PC-3 (cell line): ENCODE results near the gene FAM83E. TPM values are rescaled to one million over a fixed set of nuclear protein-coding genes. Genes with fewer than 3 reads are reported as not detected.

Experiments used
- ATAC-seq: fragments of 200-7000 bp; cut with Tn5 transposase; 2 replicates; pipeline ENCODE4 v1.9.1; 2020; ENCODE audit warnings: mild to moderate bottlenecking, moderate library complexity
- BruUV-seq: library from RNA; stranded (reverse); fragments of 400-500 nt; replicated peaks from 2 replicates; lab custom pipeline; 2021; lab: Mats Ljungman, UMichigan
- CTCF ChIA-PET: fragments of 300-600 bp; sonication (Branson Sonifier 250); formaldehyde crosslinking; loops from one replicate; lab custom pipeline; 2022; ENCODE audit warnings: antibody characterized with exemption; lab: Charles Lee
- POLR2A ChIA-PET: fragments of 300-600 bp; sonication (Branson Sonifier 250); formaldehyde crosslinking; loops from one replicate; lab custom pipeline; 2022; ENCODE audit warnings: antibody characterized with exemption; ENCODE audit not compliant: unreplicated experiment; lab: Charles Lee
- DNase-seq: peaks from one replicate; pipeline ENCODE4 v3.0.0-alpha.2; 2015
- H2AFZ ChIP-seq: fragments of 300-600 bp; sonication (generic); 2 replicates; pipeline ENCODE4 v1.6.0; 2016; ENCODE audit warnings: antibody characterized with exemption, low read length
- H3F3A ChIP-seq: fragments of 300-600 bp; sonication (generic); one replicate; pipeline ENCODE4 v1.6.0; 2017; ENCODE audit warnings: antibody characterized with exemption, low read length, control low read depth, mild to moderate bottlenecking; ENCODE audit not compliant: unreplicated experiment
- H3K27ac ChIP-seq: fragments of 300-600 bp; sonication (generic); 2 replicates; pipeline ENCODE4 v1.5.1; 2016; ENCODE audit warnings: mild to moderate bottlenecking, low read length
- H3K27me3 ChIP-seq: fragments of 300-600 bp; sonication (generic); 2 replicates; pipeline ENCODE4 v1.6.1; 2016; ENCODE audit warnings: low read length, mixed read lengths
- H3K36me3 ChIP-seq: fragments of 300-600 bp; sonication (generic); 2 replicates; pipeline ENCODE4 v1.6.1; 2016; ENCODE audit warnings: low read depth, mixed run types, low read length, mixed read lengths
- H3K4me1 ChIP-seq: fragments of 300-600 bp; sonication (generic); 2 replicates; pipeline ENCODE4 v1.5.1; 2016; ENCODE audit warnings: low read length; ENCODE audit not compliant: insufficient read depth
- H3K4me2 ChIP-seq: fragments of 300-600 bp; sonication (generic); 2 replicates; pipeline ENCODE4 v1.6.0; 2016; ENCODE audit warnings: low read length
- H3K4me3 ChIP-seq: fragments of 300-600 bp; sonication (generic); 2 replicates; pipeline ENCODE4 v1.5.1; 2016; ENCODE audit warnings: mild to moderate bottlenecking, low read length, mixed read lengths
- H3K79me2 ChIP-seq: fragments of 300-600 bp; sonication (generic); 2 replicates; pipeline ENCODE4 v1.6.1; 2017; ENCODE audit warnings: low read length, mixed read lengths
- H3K9ac ChIP-seq: fragments of 300-600 bp; sonication (generic); 2 replicates; pipeline ENCODE4 v1.6.0; 2016; ENCODE audit warnings: mild to moderate bottlenecking, low read length
- H3K9me2 ChIP-seq: fragments of 300-600 bp; sonication (generic); replicated peaks from 2 replicates; pipeline ENCODE4 v1.6.1; 2016; ENCODE audit warnings: mixed run types, low read length, mixed read lengths
- H3K9me3 ChIP-seq: fragments of 300-600 bp; sonication (generic); 2 replicates; pipeline ENCODE4 v1.6.1; 2016; ENCODE audit warnings: low read length, mixed read lengths
- H4K20me1 ChIP-seq: fragments of 300-600 bp; sonication (generic); 2 replicates; pipeline ENCODE4 v1.6.1; 2016; ENCODE audit warnings: low read length, mixed read lengths
- EZH2 ChIP-seq: fragments of 300-600 bp; sonication (generic); IDR thresholded peaks from one replicate; pipeline ENCODE4 v1.6.1; 2017; ENCODE audit warnings: antibody characterized with exemption, mild to moderate bottlenecking, low read length; ENCODE audit not compliant: unreplicated experiment
- EZH2phosphoT487 ChIP-seq: fragments of 300-600 bp; sonication (generic); IDR thresholded peaks from 2 replicates; pipeline ENCODE4 v1.6.1; 2018; ENCODE audit warnings: mild to moderate bottlenecking, antibody characterized with exemption, low read length, borderline replicate concordance
- intact Hi-C: fragments of 100-400 bp; cut with micrococcal nuclease; formaldehyde crosslinking; loops from 2 replicates; pipeline ENCODE4 v1.9.0; 2023
- total RNA-seq: library from RNA; depleted of rRNA; stranded (reverse); fragments of >200 nt; gene quantifications from 2 replicates; pipeline ENCODE4 v1.2.3, GENCODE V29; 2014; rRNA removed
- TF ChIP-seq, protein P1 (sequence below): fragments of 300-600 bp; sonication (generic); conservative IDR thresholded peaks from 2 replicates; pipeline ENCODE4 v1.5.1; 2017; ENCODE audit warnings: antibody characterized with exemption, low read depth, mild to moderate bottlenecking, low read length

Gene FAM83E
- total RNA-seq, 1 experiment from 2014 or later = 4.6 TPM

DNA sequence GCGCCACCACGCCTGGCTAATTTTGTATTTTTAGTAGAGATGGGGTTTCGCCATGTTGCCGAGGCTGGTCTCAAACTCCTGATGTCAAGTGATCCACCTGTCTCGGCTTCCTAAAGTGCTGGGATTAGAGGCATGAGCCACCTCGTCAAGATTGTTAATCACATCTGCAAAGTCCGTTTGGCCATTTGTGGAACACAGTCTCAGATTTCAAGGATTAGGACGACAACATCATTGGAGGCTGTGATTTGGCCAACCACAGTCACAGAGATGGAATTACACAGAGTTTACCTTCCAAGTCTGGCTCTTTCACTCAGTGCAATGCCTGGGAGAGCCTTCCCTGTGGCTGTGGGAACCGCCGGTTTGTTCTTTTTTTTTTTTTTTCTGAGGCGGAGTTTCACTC is 45.1 kb downstream of the FAM83E start:
- POLR2A ChIA-PET = no interaction called here

DNA sequence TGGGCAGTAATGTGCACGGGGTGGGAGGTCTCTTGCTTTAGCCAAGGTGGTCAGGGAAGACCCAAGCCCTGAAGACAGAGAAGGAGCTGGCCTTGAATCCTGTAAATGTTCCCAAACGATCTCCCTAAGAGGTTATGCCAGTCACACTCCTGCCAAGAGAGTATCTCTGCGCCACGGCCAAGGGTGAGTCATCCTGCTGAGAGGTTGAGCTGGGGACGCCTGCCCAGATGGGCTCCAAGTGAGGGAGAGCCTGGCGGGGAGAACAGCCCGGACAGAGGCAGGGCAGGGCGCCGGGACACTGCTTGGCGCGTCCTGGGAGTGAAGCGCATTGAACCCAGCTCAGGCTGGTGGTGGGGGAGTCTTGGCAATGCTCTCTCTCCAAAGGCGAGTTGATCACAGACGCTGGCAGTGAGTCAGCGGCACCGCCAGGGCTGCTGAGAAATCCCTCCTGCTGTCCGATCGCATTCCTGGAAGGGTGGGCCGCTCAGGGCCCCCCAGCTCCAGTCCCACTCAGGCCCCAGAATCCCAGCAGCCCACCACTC is 46.5 kb downstream of the FAM83E start:
- no peaks in the 10 kb centered on the region for H3K36me3 ChIP-seq
- intact Hi-C loops = no loop called here
- H3K9me3 ChIP-seq = no peaks in the 10 kb centered on the region
- H4K20me1 ChIP-seq = no peaks in the 10 kb centered on the region
- H3K27me3 ChIP-seq = no peaks in the 10 kb centered on the region
- ChIA-PET CTCF (interaction anchor here (0.6 kb wide), 1 partner anchor 12 kb away, joined by 4 read pairs; no protein-coding TSS in a partner anchor), POLR2A (interaction anchor here (0.5 kb wide), 1 partner anchor 10 kb away, joined by 6 read pairs; no protein-coding TSS in a partner anchor)
- ATAC-seq = peak; percentile 99
- DNase-seq = peak; percentile 83
- BruUV-seq = no TSS peak
- peak overlapping the region; percentile 43 for H3K27ac ChIP-seq
- H2AFZ ChIP-seq = peak overlapping the region; percentile 71
- no peaks in the 10 kb centered on the region for H3F3A ChIP-seq
- H3K9me2 ChIP-seq = no peaks in the 10 kb centered on the region
- H3K4me3 ChIP-seq = peak overlapping the region; percentile 54; the same call in 1 of the 2 replicates
- peak overlapping the region; percentile 25 for H3K9ac ChIP-seq
- H3K4me1 ChIP-seq = peaks cover 18% of the 10 kb centered on the region
- peak overlapping the region; percentile 81 for H3K4me2 ChIP-seq
- TF ChIP-seq EZH2phosphoT487 (no peak), EZH2 (no peak)
- TF ChIP-seq, protein P1, sequence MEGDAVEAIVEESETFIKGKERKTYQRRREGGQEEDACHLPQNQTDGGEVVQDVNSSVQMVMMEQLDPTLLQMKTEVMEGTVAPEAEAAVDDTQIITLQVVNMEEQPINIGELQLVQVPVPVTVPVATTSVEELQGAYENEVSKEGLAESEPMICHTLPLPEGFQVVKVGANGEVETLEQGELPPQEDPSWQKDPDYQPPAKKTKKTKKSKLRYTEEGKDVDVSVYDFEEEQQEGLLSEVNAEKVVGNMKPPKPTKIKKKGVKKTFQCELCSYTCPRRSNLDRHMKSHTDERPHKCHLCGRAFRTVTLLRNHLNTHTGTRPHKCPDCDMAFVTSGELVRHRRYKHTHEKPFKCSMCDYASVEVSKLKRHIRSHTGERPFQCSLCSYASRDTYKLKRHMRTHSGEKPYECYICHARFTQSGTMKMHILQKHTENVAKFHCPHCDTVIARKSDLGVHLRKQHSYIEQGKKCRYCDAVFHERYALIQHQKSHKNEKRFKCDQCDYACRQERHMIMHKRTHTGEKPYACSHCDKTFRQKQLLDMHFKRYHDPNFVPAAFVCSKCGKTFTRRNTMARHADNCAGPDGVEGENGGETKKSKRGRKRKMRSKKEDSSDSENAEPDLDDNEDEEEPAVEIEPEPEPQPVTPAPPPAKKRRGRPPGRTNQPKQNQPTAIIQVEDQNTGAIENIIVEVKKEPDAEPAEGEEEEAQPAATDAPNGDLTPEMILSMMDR = no peak
- no peaks in the 10 kb centered on the region for H3K79me2 ChIP-seq

More for the DNA sequence above, 45.1 kb downstream of the FAM83E start:
- Histone ChIP-seq H3K4me3 (no peak overlapping the region), H3K79me2 (no peaks in the 10 kb centered on the region), H3K27me3 (no peaks in the 10 kb centered on the region), H4K20me1 (no peaks in the 10 kb centered on the region), H3K9me3 (no peaks in the 10 kb centered on the region), H2AFZ (no peak overlapping the region), H3K9me2 (no peaks in the 10 kb centered on the region), H3K36me3 (no peaks in the 10 kb centered on the region), H3K27ac (no peak overlapping the region), H3K9ac (no peak overlapping the region), H3F3A (no peaks in the 10 kb centered on the region), H3K4me1 (peaks cover 15% of the 10 kb centered on the region), H3K4me2 (no peak overlapping the region)
- intact Hi-C loops = no loop called here
- ATAC-seq = no peak
- DNase-seq = no peak
- TF ChIP-seq, protein P1 = no peak
- TF ChIP-seq EZH2 (no peak), EZH2phosphoT487 (no peak)
- no TSS peak for BruUV-seq
- CTCF ChIA-PET = no interaction called here

DNA sequence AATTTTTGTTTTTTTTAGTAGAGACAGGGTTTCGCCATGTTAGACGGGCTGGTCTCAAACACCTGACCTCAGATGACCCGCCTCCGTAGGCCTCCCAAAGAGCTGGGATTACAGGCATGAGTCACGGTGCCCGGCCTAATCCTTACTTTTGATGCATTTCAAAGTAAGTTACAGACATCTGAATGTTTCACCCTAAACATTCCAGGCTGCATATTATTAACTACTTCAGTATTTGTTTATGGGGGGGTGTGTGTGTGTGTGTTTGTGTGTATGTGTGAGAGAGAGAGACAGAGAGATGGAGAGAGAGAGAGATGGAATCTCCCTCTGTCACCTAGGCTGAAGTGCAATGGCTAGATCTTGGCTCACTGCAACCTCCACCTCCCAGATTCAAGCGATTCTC is 49.8 kb downstream of the FAM83E start:
- TF ChIP-seq EZH2phosphoT487 = no peak
- TF ChIP-seq EZH2 = no peak
- H3K36me3 ChIP-seq = no peaks in the 10 kb centered on the region
- peak overlapping the region; percentile 9; the same call in 1 of the 2 replicates for H2AFZ ChIP-seq
- H3K27me3 ChIP-seq = no peaks in the 10 kb centered on the region
- ATAC-seq = peak; percentile 39
- no peak overlapping the region for H3K27ac ChIP-seq
- no peaks in the 10 kb centered on the region for H3F3A ChIP-seq
- H3K4me1 ChIP-seq = peaks cover 18% of the 10 kb centered on the region
- DNase-seq = peak; percentile 57
- no peaks in the 10 kb centered on the region for H3K79me2 ChIP-seq
- no peak overlapping the region for H3K9ac ChIP-seq
- intact Hi-C loops = no loop called here
- POLR2A ChIA-PET = no interaction called here
- H3K9me3 ChIP-seq = no peaks in the 10 kb centered on the region
- H4K20me1 ChIP-seq = no peaks in the 10 kb centered on the region
- H3K4me3 ChIP-seq = no peak overlapping the region
- no peak overlapping the region for H3K4me2 ChIP-seq
- BruUV-seq = no TSS peak
- no peaks in the 10 kb centered on the region for H3K9me2 ChIP-seq
- CTCF ChIA-PET = no interaction called here

Other genes with a start within 250 kb of the FAM83E start
- gene KDELR1, start 223.5 kb downstream of the FAM83E start, total RNA-seq = 90.2 and 101 TPM in 2 replicates
- 0.51 and 1.0 TPM in 2 replicates for gene GRIN2D, start 221.4 kb downstream of the FAM83E start, total RNA-seq
- gene GRWD1, start 169.1 kb downstream of the FAM83E start, total RNA-seq = 33.2 and 46.7 TPM in 2 replicates
- 1.4 and 2.2 TPM in 2 replicates for gene KCNJ14, start 159.5 kb downstream of the FAM83E start, total RNA-seq
- gene CYTH2, start 145.7 kb downstream of the FAM83E start, total RNA-seq = 50.5 and 58.6 TPM in 2 replicates
- gene LMTK3, start 103.2 kb downstream of the FAM83E start, total RNA-seq = 4.8 and 8.3 TPM in 2 replicates
- 4.8 and 6.7 TPM in 2 replicates for gene SULT2B1, start 62.9 kb downstream of the FAM83E start, total RNA-seq
- gene SPACA4, start 8.3 kb downstream of the FAM83E start, total RNA-seq = not detected in 2 replicates
- gene RPL18, start 4.1 kb upstream of the FAM83E start, total RNA-seq = 1,237 and 1,503 TPM in 2 replicates
- gene SPHK2, start 4.4 kb upstream of the FAM83E start, total RNA-seq = 8.5 and 8.6 TPM in 2 replicates
- 9.0 and 12.2 TPM in 2 replicates for gene DBP, start 22.3 kb upstream of the FAM83E start, total RNA-seq
- 0.63 and 4.1 TPM in 2 replicates for gene CA11, start 31.1 kb upstream of the FAM83E start, total RNA-seq
- gene NTN5, start 57.9 kb upstream of the FAM83E start, total RNA-seq = 0.18 and 0.81 TPM in 2 replicates
- gene FUT2, start 80.9 kb upstream of the FAM83E start, total RNA-seq = 0.69 TPM in 1 of 2 replicates, not detected in the other
- 0.18 and 0.40 TPM in 2 replicates for gene MAMSTR, start 104.6 kb upstream of the FAM83E start, total RNA-seq
- gene RASIP1, start 125.5 kb upstream of the FAM83E start, total RNA-seq = 0.40 and 0.51 TPM in 2 replicates
- not detected in 2 replicates for gene IZUMO1, start 131.8 kb upstream of the FAM83E start, total RNA-seq
- gene FUT1, start 137.6 kb upstream of the FAM83E start, total RNA-seq = 4.6 and 4.8 TPM in 2 replicates
- not detected in 2 replicates for gene FGF21, start 140.4 kb upstream of the FAM83E start, total RNA-seq
- 41.1 and 50.0 TPM in 2 replicates for gene BCAT2, start 196.0 kb upstream of the FAM83E start, total RNA-seq
- gene HSD17B14, start 221.4 kb upstream of the FAM83E start, total RNA-seq = 15.0 and 15.4 TPM in 2 replicates